HG03108 (cell line): Measurements from ENCODE around the gene GSTCD.

ENCODE experiments used
- ATAC-seq: cut with Tn5 transposase; IDR thresholded peaks from one replicate; pipeline ENCODE4 v1.9.1; 2021; ENCODE audit warnings: moderate library complexity; ENCODE audit not compliant: unreplicated experiment

Gene GSTCD

DNA sequence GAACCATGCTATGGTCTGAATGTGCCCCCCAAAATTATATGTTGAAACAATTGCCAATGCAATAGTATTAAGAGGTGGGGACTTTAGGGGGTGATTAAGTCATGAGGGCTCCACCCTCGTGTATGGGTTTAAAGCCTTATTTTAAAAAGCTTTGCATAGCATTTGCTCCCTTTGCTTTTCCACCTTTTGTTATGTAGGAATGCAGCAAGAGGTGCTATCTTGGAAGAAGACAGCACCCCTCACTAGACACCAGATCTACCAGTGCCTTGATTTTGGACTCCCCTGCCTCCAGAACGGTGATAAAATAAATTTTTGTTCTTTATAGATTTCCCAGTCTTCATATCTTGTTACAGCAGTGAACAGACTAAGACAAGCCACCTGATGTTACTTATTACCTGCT is 163.4 kb downstream of the GSTCD start:
- ATAC-seq = no peak

DNA sequence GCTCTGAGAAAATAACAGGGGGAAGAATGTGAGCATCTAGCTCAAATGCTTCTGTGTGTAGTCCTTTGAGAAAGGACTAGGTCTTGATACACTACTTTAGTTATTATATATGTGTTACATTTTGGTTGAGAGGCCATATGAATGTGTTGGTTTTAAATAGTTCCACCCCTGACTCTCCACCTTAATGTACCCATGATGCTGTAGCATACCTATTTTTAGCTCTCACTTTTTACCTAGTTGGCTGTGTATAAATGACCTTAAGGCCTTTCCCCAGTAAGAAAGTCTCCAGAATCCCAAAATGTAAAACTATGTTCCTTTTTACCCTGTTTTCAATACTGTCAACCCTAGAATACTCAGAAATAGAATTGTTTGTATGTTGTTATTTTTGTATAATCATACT is 166.6 kb downstream of the GSTCD start:
- no peak for ATAC-seq

DNA sequence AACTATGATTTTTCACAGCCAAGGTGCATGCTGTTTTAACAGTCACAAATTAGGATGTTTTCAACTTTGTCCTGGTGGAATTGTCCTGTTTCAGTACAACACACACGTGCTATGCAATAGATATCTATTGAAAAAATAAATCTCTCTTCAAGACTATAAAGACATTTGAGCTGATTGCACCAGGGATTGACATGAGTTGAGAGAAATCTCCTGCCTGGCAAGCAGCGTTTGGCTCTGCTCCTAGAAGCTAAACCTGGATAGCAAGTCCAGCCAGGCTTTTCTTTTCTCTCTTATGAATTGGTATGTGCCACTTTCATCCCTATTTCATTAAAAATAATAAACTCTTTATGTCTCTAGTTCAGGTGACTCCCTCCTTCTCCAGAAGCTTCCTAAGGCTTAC is 170.1 kb downstream of the GSTCD start:
- no peak for ATAC-seq

DNA sequence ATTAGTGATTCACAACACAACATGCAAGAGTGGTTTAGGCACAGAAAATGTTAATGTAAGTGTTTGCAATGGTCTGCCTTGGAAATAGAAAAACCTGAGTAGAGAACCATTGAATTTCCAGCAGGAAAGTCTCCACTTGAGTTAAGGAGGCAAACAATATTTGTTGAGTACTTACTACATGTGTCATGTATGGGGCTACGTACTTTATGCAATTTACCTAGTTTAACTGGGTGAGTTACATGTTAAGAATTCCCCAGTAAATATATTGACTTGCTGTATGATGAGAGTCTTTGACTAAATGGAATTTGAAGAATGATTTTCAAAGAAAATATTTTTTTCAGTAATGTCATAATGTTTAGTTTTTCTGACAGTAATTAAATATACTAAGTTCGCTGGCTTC is 178.9 kb downstream of the GSTCD start:
- no peak for ATAC-seq

DNA sequence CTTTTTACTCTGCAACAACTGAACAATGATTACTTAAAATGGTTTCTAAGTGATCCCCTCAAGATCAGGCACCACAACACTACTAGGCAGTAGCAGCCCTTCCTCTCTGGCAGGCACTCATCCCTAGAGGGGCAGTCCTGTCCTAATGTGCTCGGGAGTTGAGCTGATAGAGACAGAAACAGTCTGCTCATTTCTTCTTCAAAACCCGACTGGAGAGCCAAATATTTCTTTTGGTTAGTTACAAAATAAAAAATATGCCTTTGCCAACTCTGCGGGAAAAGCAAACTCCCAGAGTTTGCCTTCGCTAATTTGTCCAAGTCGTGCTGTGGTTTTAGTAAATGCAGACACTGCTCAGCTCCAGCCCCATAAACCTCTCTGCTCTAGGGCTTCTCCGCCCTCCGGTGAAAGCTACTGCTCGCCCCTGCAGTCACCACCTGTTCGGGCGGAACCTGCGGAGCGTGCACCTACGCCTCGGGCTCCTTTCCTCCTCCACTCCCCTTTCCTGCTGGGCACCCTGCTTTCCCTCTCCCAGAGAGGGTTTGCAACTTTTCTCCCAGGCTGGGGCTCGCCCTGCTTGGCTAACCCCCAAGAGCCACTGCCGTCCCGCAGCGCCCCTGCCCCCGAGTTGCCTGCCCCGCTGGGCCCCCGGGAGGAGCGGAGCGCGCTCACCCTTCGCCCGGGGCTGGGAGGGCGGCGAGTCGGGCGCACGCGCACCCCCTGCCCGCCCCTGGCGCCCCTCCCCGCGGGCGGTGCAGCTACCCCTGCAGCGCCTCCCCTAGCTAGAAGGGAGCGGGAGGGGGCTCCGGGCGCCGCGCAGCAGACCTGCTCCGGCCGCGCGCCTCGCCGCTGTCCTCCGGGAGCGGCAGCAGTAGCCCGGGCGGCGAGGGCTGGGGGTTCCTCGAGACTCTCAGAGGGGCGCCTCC is 186.3 kb downstream of the GSTCD start, which contains the start of gene NPNT:
NPNT (plus strand) TSS at position 812 of the 923 bp plus-strand sequence. CDS start 182 bp downstream, outside the sequence.
- peak; percentile 37 for ATAC-seq

DNA sequence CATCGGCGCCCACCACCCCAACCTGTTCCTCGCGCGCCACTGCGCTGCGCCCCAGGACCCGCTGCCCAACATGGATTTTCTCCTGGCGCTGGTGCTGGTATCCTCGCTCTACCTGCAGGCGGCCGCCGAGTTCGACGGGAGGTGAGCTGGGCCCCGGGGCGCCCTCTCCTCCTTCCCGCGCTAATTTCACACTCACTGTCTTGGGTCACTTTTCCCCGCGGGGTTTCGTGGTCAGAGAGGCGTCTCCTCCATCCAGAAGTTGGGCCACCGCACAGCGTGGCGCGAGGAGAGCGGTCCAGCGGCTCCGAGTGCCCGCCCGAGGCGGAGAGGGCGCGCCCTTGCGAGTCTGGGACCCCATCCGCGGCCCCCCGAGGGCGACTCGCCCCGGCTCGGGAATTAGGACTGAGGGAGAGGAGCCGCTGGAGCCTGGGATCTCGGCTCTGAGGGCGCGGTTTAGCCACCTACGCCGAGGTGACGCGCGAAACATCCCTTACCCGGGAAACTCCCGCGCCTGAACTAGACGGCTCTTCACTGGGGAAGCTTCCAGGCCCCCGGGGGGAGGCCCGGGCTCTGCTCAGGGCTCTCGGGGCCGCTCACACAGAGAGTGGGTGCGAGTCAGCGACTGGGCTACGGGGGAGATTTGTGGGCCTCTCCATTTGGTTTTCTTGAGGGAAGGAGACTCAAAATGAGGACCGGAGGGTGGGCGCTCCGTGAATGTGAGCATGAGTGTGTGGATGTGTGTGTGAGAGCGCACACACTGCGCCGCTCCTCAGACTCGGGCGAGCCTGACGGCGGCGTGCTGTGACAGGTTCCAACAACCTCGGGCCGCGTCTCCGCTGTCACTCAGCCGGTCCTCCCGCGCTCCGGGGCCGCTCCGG is 187.2 kb downstream of the GSTCD start:
- ATAC-seq = peak; percentile 23

DNA sequence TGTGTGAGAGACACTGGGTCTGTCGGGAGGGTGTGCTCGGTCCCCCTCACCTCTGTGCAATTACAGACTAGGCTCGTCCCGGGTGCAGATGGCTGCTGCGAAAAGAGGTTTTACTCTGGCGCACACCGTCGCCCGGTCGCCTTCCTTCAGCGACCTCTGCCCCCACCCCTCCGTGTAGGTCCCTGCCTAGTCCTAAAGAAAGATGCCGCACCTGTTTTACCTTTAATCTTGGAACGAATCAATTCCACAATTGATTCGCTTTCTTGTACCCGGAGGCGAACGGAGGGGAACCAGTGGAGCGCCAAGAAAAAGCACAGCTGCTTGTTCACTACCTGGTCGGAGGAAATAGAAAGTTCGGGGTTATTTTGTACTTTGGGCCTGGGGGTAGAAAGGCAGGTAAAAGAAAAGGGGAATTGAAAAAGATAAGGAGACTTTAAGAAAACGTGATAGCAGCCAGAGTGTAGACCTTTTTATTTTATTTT is 187.9 kb downstream of the GSTCD start:
- ATAC-seq = no peak
